GM18907 (cell line): ENCODE results near the gene FNIP2.

Source experiments
- ATAC-seq: cut with Tn5 transposase; IDR thresholded peaks from one replicate; pipeline ENCODE4 v1.9.1; 2021; ENCODE audit warnings: mild to moderate bottlenecking, moderate library complexity; ENCODE audit not compliant: unreplicated experiment

The FNIP2 gene

DNA sequence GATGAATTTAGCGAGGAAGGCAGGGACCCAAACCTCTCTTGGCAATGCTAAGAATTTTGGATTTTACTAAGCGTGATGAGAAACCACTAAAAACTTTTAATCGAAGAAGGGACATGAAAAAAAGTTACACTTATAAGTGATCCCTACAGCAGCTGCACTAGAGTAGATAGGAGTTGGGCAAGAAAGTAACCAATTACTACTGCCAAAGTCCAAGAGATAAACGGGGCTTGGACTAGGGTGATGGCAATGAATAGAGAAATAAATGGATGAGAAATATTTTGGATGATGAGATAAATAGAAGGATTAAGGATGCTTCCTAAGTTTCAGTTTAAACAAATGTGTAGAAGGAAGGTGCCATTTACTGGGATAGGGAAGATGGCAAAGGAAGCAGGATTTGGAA is 6.3 kb upstream of the FNIP2 start:
- no peak for ATAC-seq

DNA sequence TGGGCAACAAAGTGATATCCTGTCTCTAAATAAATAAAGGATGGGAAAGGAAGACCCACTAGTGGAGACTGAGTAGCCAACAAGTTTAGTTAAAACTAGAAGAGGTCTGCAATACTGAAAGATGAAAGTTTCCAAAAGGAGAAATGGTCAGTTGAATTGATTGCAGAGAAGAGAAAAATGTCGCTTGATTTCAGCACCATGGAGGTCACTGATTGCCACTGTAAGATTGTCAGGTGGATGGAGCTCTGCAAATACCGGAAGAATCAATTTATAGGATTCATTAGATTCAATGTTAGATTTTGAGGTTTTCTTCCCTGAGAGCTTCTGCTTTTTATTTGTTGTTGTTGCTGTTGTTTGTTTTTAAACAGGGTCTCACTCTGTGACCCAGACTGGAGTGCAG is 5.4 kb upstream of the FNIP2 start:
- no peak for ATAC-seq

DNA sequence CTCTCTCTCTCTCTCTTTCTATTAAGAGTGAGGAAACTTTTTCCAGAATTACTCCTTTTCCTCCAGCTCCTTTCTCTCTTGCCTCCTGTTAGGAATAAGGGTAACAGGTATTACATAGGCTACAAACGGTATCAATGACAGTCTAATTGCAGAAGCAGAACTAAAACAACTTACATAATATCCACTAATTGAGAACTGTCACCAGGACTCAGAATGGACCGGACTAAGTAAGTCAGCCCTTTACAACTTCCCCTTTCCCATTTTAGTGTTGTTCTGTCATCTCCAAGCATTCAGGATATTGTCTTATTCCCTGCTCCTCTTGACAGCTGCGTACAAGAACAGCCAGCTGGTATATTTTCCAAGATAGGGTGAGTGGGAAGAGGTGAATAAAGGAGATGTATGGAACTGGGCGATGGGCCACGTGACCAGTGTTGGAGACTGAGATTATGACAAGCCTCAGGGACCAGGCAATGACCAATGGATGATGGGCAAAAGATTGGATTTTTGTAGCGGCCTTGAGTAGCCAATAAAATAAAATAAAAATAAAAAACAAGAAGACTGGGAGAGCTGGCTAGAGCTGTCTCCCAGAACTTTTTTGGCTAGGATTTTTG is 2.3 kb upstream of the FNIP2 start:
- ATAC-seq: no peak

DNA sequence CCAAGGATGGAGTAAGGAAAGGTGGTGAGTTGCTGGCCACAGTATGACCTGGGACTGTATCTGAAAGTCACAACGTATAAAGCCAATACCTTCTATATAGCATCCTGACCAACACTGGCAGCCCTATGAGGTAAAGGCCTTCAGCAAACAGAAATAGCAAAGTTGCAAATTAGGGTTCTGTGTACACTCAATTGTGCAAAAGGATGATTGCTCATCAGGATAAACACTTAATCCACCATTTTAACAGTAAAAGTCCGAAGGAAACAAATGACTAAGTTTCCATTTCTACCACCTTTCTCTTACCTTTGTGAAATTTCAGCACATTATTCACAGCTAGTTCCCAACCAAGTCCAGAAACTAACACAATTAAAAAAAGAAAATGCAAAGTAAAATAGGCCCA is 1.4 kb upstream of the FNIP2 start:
- ATAC-seq: no peak

DNA sequence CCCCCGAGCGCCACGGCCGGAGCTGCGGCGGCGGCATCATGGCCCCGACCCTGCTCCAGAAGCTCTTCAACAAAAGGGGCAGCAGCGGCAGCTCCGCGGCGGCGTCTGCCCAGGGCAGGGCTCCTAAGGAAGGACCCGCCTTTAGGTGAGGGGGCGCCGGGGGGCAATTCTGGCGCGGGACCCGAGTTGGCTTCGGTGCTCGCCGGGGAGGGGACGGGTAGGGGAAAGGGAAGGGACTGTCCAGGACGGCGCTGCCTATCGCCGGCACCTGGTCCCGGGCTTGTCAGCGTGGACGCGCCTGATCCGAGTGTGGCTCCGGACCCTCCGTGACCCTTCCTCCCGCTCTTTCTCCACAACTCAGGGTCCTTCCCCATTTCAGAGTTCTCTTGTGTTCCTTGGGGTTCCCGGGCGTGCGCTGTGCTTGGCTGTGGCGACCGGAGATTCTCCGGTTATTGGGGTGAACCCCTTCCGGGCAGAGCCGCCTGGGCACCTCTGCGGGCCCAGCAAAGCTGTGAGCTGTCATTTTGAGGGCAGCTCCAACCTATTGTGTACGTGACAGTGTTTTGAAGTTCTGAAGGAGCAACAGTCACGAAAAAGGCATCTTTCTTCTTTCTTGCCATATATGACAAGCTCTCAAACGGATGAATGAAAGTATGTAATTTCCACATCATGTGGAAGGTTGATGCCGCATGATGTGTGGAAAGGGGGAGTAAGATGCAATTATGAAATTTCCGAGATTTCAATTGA is 522 bp downstream of the FNIP2 start:
- ATAC-seq: peak; percentile 43

DNA sequence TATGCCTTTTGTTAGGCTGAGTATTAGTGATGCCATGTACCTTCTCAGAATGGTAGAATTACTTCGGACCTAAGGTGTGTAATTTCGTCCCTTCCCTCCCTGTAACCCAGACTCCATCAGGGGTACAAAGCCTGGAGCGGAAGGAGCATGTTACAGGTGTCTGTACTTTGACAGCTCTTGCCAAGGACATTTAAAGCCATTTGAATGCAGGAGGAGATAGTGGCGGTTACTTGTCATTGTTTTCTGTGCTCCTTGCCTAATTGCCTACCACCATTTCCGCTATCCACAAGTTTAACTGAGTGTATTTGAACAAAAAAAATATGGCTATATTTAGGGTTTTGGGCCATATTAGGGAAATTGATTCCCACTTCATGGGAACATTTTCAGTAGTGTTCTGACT is 1.8 kb downstream of the FNIP2 start:
- no peak for ATAC-seq

DNA sequence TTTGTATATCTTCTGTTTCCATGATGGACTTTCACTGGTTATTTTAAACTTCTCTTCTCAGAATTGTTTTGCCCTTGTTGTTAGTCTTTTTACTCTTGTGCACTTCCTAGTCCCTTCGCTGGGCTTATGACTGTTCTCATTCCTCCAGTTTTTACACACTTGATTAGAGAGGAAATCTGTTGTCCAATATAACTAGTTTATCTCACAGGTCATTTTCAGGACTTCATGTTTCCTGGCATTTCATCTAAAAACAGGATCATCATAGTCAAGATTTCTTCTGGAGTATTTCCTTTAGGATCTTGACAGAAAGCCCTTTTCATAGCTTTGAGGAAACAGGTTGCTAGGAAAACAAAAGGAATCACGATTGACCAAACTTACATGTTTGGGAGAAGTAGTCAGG is 3.0 kb downstream of the FNIP2 start:
- ATAC-seq: no peak

DNA sequence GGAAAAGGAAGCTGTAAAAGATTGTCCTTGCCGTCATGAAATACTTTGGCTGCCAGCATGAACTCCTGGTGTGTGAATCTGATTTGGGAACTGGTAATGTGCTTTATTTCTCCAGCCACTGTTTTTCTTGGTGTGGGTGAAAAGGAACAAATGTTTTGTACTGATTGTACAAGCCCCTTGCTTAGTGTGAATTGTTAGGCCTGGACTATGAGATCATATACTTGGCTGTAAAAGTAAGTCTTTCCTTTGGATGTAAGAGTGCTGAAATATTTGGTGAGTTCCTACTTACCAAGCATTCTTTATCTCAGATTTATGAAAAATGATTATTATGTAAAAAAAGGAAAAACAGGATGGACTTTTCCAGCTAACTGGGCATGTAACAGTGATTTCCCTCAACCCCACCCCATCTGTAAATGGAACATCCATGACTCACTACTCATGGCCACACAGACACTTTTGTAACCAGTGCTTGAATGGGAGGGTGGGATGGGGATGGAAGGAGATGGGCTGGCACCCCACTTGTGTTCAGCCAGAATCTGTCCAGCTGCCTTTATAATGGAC is 6.3 kb downstream of the FNIP2 start:
- ATAC-seq: no peak

- no peak for ATAC-seq
Observed at GRCh38 chr4:158776106-158776505, 7.3 kb downstream of the FNIP2 start.

GRCh38 chr4:158777423-158778155 is 8.8 kb downstream of the FNIP2 start:
- no peak for ATAC-seq

- ATAC-seq: peak; percentile 97
Observed at GRCh38 chr4:158778156-158778711, 9.4 kb downstream of the FNIP2 start.

DNA sequence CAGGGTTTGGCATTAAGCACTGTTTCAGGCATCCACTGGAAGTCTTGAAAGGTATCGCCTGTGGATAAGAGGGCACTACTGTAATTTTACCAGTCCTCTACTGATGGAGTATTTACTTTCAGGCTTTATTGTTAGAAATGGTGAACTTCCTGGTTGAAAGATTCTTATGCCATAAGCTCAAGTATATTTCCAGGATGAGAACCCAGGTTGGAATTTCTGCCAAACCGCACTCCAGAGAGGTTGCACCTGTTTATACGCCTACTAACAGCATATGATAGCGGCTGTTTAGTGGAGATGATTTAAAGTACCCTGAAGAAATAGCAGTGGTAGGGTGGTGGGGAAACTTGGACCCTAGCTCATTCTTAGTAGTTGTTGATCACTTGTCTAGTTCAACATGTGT is 9.9 kb downstream of the FNIP2 start:
- no peak for ATAC-seq

DNA sequence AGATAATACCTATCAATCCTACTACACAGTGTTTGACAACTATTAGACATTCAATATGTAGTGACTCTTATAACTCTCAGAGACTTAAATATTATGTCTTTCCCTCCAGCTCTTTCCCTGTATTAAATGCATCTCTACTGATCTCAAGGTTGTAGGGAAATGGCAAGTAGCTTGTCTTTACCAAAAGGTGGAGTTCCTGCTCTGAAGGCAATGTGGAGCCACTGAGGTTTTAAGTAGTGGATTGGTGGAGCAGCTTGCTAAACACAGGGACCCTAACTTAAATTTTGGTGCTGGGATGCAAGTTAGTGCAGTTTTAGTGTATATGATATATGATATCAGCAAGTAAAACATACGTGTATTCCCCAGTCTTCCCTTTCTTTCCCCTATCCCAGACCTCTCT is 13.1 kb downstream of the FNIP2 start:
- ATAC-seq: no peak

DNA sequence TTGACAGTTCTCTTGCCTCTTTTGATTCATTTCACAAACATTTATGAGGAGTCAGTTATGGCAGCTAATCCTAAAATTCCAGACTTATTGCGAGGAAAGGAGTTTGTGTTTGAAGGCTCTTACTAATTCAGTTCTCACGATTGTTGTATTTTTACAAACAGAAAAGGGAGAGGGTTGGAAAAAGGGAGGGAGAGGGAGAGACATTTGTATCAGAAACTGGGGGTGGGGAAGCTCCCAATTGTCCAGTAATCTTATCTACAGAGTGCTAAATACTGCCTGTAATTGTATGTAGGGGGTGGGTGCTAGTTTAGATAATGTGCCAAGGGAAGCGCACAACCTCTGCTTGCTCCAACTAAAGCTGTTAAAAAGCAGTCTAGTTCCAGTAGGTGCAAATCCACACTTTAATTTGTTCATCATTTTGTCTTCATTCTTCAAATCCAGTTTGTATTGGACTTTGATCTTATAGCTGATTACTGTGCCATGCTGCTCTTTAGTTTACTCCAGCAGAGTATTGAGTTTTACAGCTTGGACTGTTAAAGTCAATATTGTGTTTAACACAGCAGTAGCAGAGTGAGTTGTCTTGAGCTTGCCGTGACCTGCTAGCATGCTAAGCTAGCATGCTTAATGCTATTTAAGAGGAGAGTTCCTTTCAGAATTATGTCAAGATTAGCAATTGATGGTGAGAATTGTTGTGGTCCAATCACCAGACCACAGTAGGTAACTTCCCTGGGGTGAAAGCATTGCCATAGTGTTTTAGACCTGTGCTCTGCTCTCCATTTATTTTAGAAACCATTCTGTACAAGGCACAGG is 13.9 kb downstream of the FNIP2 start:
- peak; percentile 62 for ATAC-seq

DNA sequence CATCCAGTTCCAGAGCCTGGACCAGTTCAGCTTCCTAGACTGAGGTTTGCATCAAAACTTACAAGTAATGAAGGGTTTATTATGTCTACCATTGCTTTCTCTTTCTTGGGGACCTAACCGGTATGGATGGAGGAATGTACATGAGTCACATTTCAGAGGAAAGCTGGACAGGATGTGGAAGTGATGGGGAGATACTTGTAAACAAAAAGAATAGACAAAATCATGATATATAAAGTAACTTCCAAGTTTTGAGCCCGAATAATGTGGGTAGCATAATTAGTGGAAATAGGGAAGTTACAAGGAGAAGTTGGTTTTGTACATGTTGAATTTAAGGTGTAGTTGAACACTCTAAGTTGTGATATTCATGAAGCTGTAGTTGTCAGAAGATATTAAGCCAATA is 15.0 kb downstream of the FNIP2 start:
- no peak for ATAC-seq

- no peak for ATAC-seq
Observed at GRCh38 chr4:158785718-158786117, 16.9 kb downstream of the FNIP2 start.

- ATAC-seq: no peak
Observed at GRCh38 chr4:158786121-158786601, 17.3 kb downstream of the FNIP2 start.

- no peak for ATAC-seq
Observed at GRCh38 chr4:158786955-158787354, 18.1 kb downstream of the FNIP2 start.

GRCh38 chr4:158787709-158788475 is 19.1 kb downstream of the FNIP2 start:
- no peak for ATAC-seq

DNA sequence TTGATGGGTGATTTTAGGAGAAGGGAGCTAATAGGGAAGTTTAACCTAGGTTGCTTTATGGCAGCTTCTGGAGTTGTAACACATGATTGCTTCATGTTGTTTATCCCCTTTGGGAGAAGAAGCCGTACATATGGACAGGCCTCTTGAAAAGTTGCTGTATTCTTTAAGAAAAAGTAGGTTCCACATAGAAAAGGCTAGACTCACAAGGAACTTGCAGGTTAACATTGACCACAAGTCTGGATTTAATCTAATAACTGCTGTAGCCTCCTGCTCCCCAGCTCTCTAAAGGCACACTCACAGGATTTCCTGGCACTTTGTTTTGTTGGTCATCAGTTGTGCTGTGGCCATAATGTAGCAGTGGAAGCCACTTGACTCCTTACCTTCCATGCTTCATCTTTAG is 19.7 kb downstream of the FNIP2 start:
- no peak for ATAC-seq
